ENCODE measurements around the gene BCL3. TPM values are rescaled to one million over a fixed set of nuclear protein-coding genes. Genes with fewer than 3 reads are reported as not detected.

The BCL3 gene
- total and polyA plus RNA-seq, 2 of the 13 experiments (the other 11 are each of a cell fraction or from before 2014, with no cell fraction given), result 2.3 to 4.0 TPM

- TF ChIP-seq, protein P1, sequence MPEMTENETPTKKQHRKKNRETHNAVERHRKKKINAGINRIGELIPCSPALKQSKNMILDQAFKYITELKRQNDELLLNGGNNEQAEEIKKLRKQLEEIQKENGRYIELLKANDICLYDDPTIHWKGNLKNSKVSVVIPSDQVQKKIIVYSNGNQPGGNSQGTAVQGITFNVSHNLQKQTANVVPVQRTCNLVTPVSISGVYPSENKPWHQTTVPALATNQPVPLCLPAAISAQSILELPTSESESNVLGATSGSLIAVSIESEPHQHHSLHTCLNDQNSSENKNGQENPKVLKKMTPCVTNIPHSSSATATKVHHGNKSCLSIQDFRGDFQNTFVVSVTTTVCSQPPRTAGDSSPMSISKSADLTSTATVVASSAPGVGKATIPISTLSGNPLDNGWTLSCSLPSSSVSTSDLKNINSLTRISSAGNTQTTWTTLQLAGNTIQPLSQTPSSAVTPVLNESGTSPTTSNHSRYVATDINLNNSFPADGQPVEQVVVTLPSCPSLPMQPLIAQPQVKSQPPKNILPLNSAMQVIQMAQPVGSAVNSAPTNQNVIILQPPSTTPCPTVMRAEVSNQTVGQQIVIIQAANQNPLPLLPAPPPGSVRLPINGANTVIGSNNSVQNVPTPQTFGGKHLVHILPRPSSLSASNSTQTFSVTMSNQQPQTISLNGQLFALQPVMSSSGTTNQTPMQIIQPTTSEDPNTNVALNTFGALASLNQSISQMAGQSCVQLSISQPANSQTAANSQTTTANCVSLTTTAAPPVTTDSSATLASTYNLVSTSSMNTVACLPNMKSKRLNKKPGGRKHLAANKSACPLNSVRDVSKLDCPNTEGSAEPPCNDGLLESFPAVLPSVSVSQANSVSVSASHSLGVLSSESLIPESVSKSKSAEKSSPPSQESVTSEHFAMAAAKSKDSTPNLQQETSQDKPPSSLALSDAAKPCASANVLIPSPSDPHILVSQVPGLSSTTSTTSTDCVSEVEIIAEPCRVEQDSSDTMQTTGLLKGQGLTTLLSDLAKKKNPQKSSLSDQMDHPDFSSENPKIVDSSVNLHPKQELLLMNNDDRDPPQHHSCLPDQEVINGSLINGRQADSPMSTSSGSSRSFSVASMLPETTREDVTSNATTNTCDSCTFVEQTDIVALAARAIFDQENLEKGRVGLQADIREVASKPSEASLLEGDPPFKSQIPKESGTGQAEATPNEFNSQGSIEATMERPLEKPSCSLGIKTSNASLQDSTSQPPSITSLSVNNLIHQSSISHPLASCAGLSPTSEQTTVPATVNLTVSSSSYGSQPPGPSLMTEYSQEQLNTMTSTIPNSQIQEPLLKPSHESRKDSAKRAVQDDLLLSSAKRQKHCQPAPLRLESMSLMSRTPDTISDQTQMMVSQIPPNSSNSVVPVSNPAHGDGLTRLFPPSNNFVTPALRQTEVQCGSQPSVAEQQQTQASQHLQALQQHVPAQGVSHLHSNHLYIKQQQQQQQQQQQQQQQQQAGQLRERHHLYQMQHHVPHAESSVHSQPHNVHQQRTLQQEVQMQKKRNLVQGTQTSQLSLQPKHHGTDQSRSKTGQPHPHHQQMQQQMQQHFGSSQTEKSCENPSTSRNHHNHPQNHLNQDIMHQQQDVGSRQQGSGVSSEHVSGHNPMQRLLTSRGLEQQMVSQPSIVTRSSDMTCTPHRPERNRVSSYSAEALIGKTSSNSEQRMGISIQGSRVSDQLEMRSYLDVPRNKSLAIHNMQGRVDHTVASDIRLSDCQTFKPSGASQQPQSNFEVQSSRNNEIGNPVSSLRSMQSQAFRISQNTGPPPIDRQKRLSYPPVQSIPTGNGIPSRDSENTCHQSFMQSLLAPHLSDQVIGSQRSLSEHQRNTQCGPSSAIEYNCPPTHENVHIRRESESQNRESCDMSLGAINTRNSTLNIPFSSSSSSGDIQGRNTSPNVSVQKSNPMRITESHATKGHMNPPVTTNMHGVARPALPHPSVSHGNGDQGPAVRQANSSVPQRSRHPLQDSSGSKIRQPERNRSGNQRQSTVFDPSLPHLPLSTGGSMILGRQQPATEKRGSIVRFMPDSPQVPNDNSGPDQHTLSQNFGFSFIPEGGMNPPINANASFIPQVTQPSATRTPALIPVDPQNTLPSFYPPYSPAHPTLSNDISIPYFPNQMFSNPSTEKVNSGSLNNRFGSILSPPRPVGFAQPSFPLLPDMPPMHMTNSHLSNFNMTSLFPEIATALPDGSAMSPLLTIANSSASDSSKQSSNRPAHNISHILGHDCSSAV (CRISPR knock-in tag; IDR thresholded peaks at IDR 0.05; ENCODE audit: borderline replicate concordance), result no peak
- TF ChIP-seq NR2F1 (CRISPR knock-in tag; IDR thresholded peaks at IDR 0.05) (no peak), CAMTA2 (CRISPR knock-in tag; IDR thresholded peaks at IDR 0.05; ENCODE audit: borderline replicate concordance) (0 out of 2 replicates have a peak, but pooled peaks have one; percentile 59), ZBTB39 (CRISPR knock-in tag; IDR thresholded peaks at IDR 0.05) (no peak), PLSCR1 (CRISPR knock-in tag; IDR thresholded peaks at IDR 0.05; ENCODE audit: borderline replicate concordance) (no peak), SALL2 (CRISPR knock-in tag; IDR thresholded peaks at IDR 0.05) (no peak), ZKSCAN1 (IDR thresholded peaks at IDR 0.05; ENCODE audit: low read length) (no peak), ISL2 (CRISPR knock-in tag; IDR thresholded peaks at IDR 0.05) (0 out of 2 replicates have a peak, but pooled peaks have one; percentile 27), MYNN (CRISPR knock-in tag; IDR thresholded peaks at IDR 0.05; ENCODE audit: low read depth) (no peak), ZMYM2 (CRISPR knock-in tag; IDR thresholded peaks at IDR 0.05) (no peak), ZNF503 (CRISPR knock-in tag; IDR thresholded peaks at IDR 0.05) (0 out of 2 replicates have a peak, but pooled peaks have one; percentile 22), JARID2 (CRISPR knock-in tag; IDR thresholded peaks at IDR 0.05; ENCODE audit: insufficient replicate concordance) (no peak), FOXK1 (CRISPR knock-in tag; IDR thresholded peaks at IDR 0.05; ENCODE audit: borderline replicate concordance, low read depth) (no peak), RXRB (CRISPR knock-in tag; IDR thresholded peaks at IDR 0.05; ENCODE audit: borderline replicate concordance) (peak; percentile 69), MAZ (IDR thresholded peaks at IDR 0.05; ENCODE audit: borderline replicate concordance, low read depth, low read length) (no peak), MAZ (CRISPR knock-in tag; IDR thresholded peaks at IDR 0.05; ENCODE audit: low read depth) (peak; percentile 67; the same call in 1 of the 2 replicates), SIX1 (CRISPR knock-in tag; IDR thresholded peaks at IDR 0.05; ENCODE audit: borderline replicate concordance) (peak; percentile 35; the same call in 1 of the 2 replicates)
Observed at GRCh38 chr19:44723952-44724319, 24.6 kb upstream of the BCL3 start (continued).
